GM23338 (cell line): ENCODE data around the gene RNF213.

Source experiments
- CREB1 ChIP-seq: fragments of 250-450 bp; sonication (Bioruptor Pico); IDR thresholded peaks from 2 replicates; pipeline ENCODE4 v1.5.0; 2020; ENCODE audit warnings: low read depth, mild to moderate bottlenecking, moderate library complexity
- CTCF ChIP-seq, 2 experiments: fragments of 200-600 bp in 1 of 2; sonication (generic) in 1 of 2; conservative IDR thresholded peaks; 2 replicates each; pipeline versions ENCODE4 v1.5.1 to v1.6.1; 2016 to 2017; ENCODE audit warnings: antibody characterized with exemption in 2 of 2, low read depth in 2 of 2, mild to moderate bottlenecking in 2 of 2, moderate library complexity in 1 of 2
- ETS1 ChIP-seq: IDR thresholded peaks from 2 replicates; pipeline ENCODE4 v1.6.1; 2016; ENCODE audit warnings: antibody characterized with exemption

GRCh38 chr17:80348551-80349150 is 88.0 kb downstream of the RNF213 start:
- TF ChIP-seq CTCF (conservative IDR thresholded peaks at IDR 0.05; ENCODE audit: low read depth in 2 of 2) (no peak), CREB1 (CRISPR knock-in tag) (no peak), ETS1 (no peak)
